HepG2 (cell line): ENCODE results near the gene LIMCH1. TPM values are rescaled to one million over a fixed set of nuclear protein-coding genes. Genes with fewer than 3 reads are reported as not detected.

Experiments
- ATAC-seq: fragments of 200-7000 bp; cut with Tn5 transposase; 3 replicates; pipeline ENCODE4 v1.9.1; 2020; ENCODE audit warnings: mild to moderate bottlenecking, moderate library complexity
- BruUV-seq: library from RNA; stranded (reverse); fragments of 400-500 nt; replicated peaks from 2 replicates; lab custom pipeline; 2021; lab: Mats Ljungman, UMichigan
- CTCF ChIA-PET: fragments of 300-600 bp; formaldehyde crosslinking; extraction: SDS; loops from one replicate; lab custom pipeline; 2021; ENCODE audit warnings: low total read pairs, inconsistent platforms, low intra/inter-chr PET ratio; lab: Yijun Ruan, JAX
- POLR2A ChIA-PET: fragments of 350-600 bp; sonication (Branson Sonifier 250); formaldehyde crosslinking; loops from one replicate; lab custom pipeline; 2020; ENCODE audit warnings: antibody characterized with exemption, inconsistent platforms; lab: Yijun Ruan, JAX
- DNase-seq: peaks from one replicate; pipeline ENCODE4 v3.0.0-alpha.2; 2015; ENCODE audit warnings: low spot score
- FAIRE-seq: peaks from 3 replicates; lab custom pipeline; 2011; peaks lifted over from hg19 to GRCh38; lab: Jason Lieb, UNC
- H2AFZ ChIP-seq: one replicate; pipeline ENCODE4 v1.6.1; 2011; ENCODE audit warnings: low read length, inconsistent platforms
- H3K27ac ChIP-seq: fragments of 300-600 bp; 3 replicates; pipeline ENCODE4 v1.8.0; 2011; ENCODE audit warnings: mixed run types, mild to moderate bottlenecking, mixed read lengths, low read length, inconsistent platforms; ENCODE audit not compliant: insufficient read depth; ENCODE audit errors: extremely low read length
- H3K27me3 ChIP-seq, 2 experiments: fragments of 200-600 bp in 1 of 2; 2 replicates in 1 of 2; 3 replicates in 1 of 2; pipeline versions ENCODE4 v1.6.0 to v1.8.0; 2011; ENCODE audit warnings: low read length in 2 of 2, mild to moderate bottlenecking in 2 of 2, moderate library complexity in 2 of 2, inconsistent platforms in 1 of 2; ENCODE audit not compliant: insufficient read depth in 2 of 2, control insufficient read depth in 1 of 2
- H3K36me3 ChIP-seq, 2 experiments: fragments of 200-600 bp in 1 of 2; replicated peaks in 1 of 2; 2 replicates in 1 of 2; 3 replicates in 1 of 2; pipeline versions ENCODE4 v1.5.1 to v1.8.0; 2011; ENCODE audit warnings: low read length in 2 of 2, inconsistent platforms in 1 of 2; ENCODE audit not compliant: insufficient read depth in 2 of 2, control insufficient read depth in 1 of 2
- H3K4me1 ChIP-seq: 2 replicates; pipeline ENCODE4 v1.5.1; 2012; ENCODE audit warnings: low read length, inconsistent platforms; ENCODE audit not compliant: insufficient read depth
- H3K4me2 ChIP-seq: 2 replicates; pipeline ENCODE4 v1.6.0; 2011; ENCODE audit warnings: low read depth, low read length, inconsistent platforms
- H3K4me3 ChIP-seq, 3 experiments: fragments of 200-600 bp in 1 of 3; sonication (generic), shearing (Covaris generic) in 1 of 3; replicated peaks in 1 of 3; 2 replicates each; pipeline ENCODE4 v1.5.1; 2011 to 2016; ENCODE audit warnings: low read length in 3 of 3, inconsistent platforms in 2 of 3, low read depth in 2 of 3, mild to moderate bottlenecking in 2 of 3, control low read depth in 1 of 3, mixed read lengths in 1 of 3; ENCODE audit not compliant: insufficient read depth in 1 of 3
- H3K79me2 ChIP-seq: one replicate; pipeline ENCODE4 v1.6.1; 2011; ENCODE audit warnings: low read length, inconsistent platforms; ENCODE audit not compliant: insufficient read depth
- H3K9ac ChIP-seq: 2 replicates; pipeline ENCODE4 v1.6.0; 2011; ENCODE audit warnings: mild to moderate bottlenecking, low read depth, low read length, inconsistent platforms; ENCODE audit not compliant: insufficient read depth
- H3K9me3 ChIP-seq: 2 replicates; pipeline ENCODE4 v1.5.1; 2012; ENCODE audit warnings: mild to moderate bottlenecking, low read length
- H4K20me1 ChIP-seq: 2 replicates; pipeline ENCODE4 v1.6.0; 2011; ENCODE audit warnings: inconsistent platforms, mild to moderate bottlenecking, low read length, moderate library complexity; ENCODE audit not compliant: insufficient read depth
- DR1 ChIP-seq: sonication (generic); formaldehyde crosslinking; IDR thresholded peaks from 2 replicates; pipeline ENCODE4 v1.8.0; 2021; ENCODE audit warnings: mild to moderate bottlenecking, missing genetic modification reagents, inconsistent platforms
- ISL2 ChIP-seq: sonication (generic); formaldehyde crosslinking; IDR thresholded peaks from 2 replicates; pipeline ENCODE4 v1.5.0; 2020; ENCODE audit warnings: missing genetic modification reagents
- TBL1XR1 ChIP-seq: fragments of 150-350 bp; IDR thresholded peaks from 2 replicates; pipeline ENCODE4 v1.6.1; 2014; ENCODE audit warnings: borderline replicate concordance, low read length; ENCODE audit not compliant: partially characterized antibody
- ZNF567 ChIP-seq: sonication (generic); formaldehyde crosslinking; IDR thresholded peaks from 2 replicates; pipeline ENCODE4 v1.8.1; 2023; ENCODE audit warnings: mild to moderate bottlenecking, missing genetic modification reagents, borderline replicate concordance
- WGBS: methylation state at CpG from one replicate; pipeline ENCODE4 v1.1.6; 2017; ENCODE audit warnings: low lambda C conversion rate; 5-methylcytosine and 5-hydroxymethylcytosine counted together
- in situ Hi-C: cut with HindIII; loops from 2 replicates; pipeline ENCODE4 v1.10.0; 2017; ENCODE audit warnings: low pct_unique_long_range_greater_than_20kb; ENCODE audit not compliant: extremely low pct_ligation_motif_present
- intact Hi-C: fragments of 100-400 bp; cut with micrococcal nuclease; formaldehyde crosslinking; loops from one replicate; pipeline ENCODE4 v1.10.0; 2022; ENCODE audit not compliant: unreplicated experiment
- polyA plus RNA-seq, 8 experiments: library from polyadenylated mRNA; depleted of rRNA in 3 of 8; stranded (reverse) in 7 of 8; unstranded in 1 of 8; fragments of >200 nt; fragmentation: Illumina TruSeq in 4 of 8; extraction: Trizol in 4 of 8; gene quantifications; 2 replicates each; pipeline versions ENCODE4 v1.2.1 to v1.2.3, GENCODE V29; 2011 to 2016; ENCODE audit warnings: low read depth in 4 of 8, missing spikeins in 1 of 8, mixed read lengths in 1 of 8; ENCODE audit not compliant: insufficient read depth in 1 of 8
- total RNA-seq, 5 experiments: library from RNA; depleted of rRNA; stranded (reverse); fragments of >200 nt; fragmentation: Illumina TruSeq; extraction: Trizol; gene quantifications; 2 replicates each; pipeline ENCODE4 v1.2.3, GENCODE V29; 2016; ENCODE audit warnings: low read depth in 1 of 5
- TF ChIP-seq, protein P1 (sequence below): sonication (generic); formaldehyde crosslinking; IDR thresholded peaks from 2 replicates; pipeline ENCODE4 v1.4.0; 2020; ENCODE audit warnings: missing genetic modification reagents, mild to moderate bottlenecking, borderline replicate concordance

Gene LIMCH1
- total and polyA plus RNA-seq, 2 of the 13 experiments (the other 11 are each of a cell fraction or from before 2014, with no cell fraction given), result 0.04 TPM; not detected in 1

DNA sequence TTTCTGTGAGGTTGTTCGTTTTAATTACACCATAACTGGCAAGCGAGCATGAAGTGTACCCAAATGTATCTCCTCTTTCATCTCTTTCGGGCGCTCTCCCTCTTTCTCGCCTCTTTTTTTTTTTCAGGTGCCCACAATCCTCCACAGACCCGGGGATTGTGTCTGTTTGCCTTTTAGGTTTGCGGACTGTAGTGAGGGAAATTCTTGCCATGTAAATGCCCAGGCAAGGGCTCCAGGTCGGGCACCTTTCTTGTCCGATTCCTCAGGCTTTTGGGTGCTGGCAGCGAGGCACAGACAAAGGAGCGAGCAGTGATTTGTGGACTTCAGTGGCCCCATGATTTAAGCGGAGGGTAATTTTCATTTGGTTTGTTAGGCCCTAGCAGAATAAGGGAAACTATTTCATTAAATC, 211.7 kb downstream of the LIMCH1 start:
- Histone ChIP-seq H3K27ac (no peak overlapping the region), H3K4me1 (no peaks in the 10 kb centered on the region), H3K9me3 (no peaks in the 10 kb centered on the region), H3K27me3 (peaks cover 1 to 52% of the 10 kb centered on the region in 2 experiments; a peak in 4 of 5 replicates), H3K4me2 (no peak overlapping the region), H3K36me3 (no peaks in the 10 kb centered on the region), H4K20me1 (no peaks in the 10 kb centered on the region), H3K9ac (no peak overlapping the region), H3K4me3 (no peak overlapping the region), H3K79me2 (no peaks in the 10 kb centered on the region), H2AFZ (no peak overlapping the region)
- ATAC-seq (no peak), FAIRE-seq (no peak), DNase-seq (no peak)
- POLR2A ChIA-PET, result no interaction called here
- TF ChIP-seq, protein P1, sequence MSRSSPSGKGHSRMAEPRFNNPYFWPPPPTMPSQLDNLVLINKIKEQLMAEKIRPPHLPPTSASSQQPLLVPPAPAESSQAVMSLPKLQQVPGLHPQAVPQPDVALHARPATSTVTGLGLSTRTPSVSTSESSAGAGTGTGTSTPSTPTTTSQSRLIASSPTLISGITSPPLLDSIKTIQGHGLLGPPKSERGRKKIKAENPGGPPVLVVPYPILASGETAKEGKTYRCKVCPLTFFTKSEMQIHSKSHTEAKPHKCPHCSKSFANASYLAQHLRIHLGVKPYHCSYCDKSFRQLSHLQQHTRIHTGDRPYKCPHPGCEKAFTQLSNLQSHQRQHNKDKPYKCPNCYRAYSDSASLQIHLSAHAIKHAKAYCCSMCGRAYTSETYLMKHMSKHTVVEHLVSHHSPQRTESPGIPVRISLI (CRISPR knock-in tag), result no peak
- TF ChIP-seq ISL2 (CRISPR knock-in tag) (no peak), DR1 (no peak), ZNF567 (CRISPR knock-in tag) (no peak), TBL1XR1 (no peak)
- in situ Hi-C loops, result no loop called here
- intact Hi-C loops, result loop anchor here (5.0 kb wide), 1 partner anchor 467 kb away; no protein-coding TSS in a partner anchor
- no TSS peak for BruUV-seq
- WGBS, result 10% methylated on average over 12 of the region's 12 CpGs
- CTCF ChIA-PET, result no interaction called here

Other genes starting within 250 kb of the LIMCH1 start
- gene PHOX2B, start 210.6 kb downstream of the LIMCH1 start, total RNA-seq (2016; rRNA removed; fragmentation: Illumina TruSeq; extraction: Trizol), result not detected in 2 replicates
- gene PHOX2B, start 210.6 kb downstream of the LIMCH1 start, polyA plus RNA-seq (2011; rRNA removed), result not detected in 2 replicates